ENCODE results near the gene TRUB1.

Gene TRUB1

DNA sequence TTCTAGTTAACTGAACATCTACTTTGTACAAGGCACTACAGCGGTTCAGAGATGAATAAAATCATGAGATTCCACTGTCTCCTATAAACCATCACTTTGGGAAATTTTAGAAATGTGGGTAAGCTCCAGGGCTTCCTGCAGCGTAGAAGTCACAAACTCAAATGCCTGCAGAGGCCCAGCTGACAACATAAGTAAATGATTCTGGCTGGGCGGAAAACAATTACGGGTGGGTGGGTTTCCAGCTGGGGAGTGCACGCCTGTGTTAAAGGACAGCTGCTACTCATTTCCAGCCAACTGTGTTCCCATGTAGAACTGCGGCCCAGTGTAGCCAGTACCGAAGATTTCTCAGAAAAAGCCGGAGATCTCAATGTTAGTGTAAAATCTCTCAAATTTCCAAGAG, 85.7 kb downstream of the TRUB1 start:
- no peak overlapping the region for H3K9ac ChIP-seq
- no peak for TF ChIP-seq Cebpa-rat (IDR thresholded peaks at IDR 0.05)

GRCh38 chr10:115024371-115024770, 86.4 kb downstream of the TRUB1 start:
- no peaks in the 10 kb centered on the region; a peak in 1 of 22 replicates for H3K9me3 ChIP-seq (replicated peaks in 1 of 11)

More for the DNA sequence above, 85.7 kb downstream of the TRUB1 start:
- Histone ChIP-seq H4K20me1 (no peaks in the 10 kb centered on the region), H3K36me3 (no peaks in the 10 kb centered on the region), H3K27me3 (no peaks in the 10 kb centered on the region), H3K4me1 (peaks cover 10 to 57% (median 28%) of the 10 kb centered on the region in 10 experiments), H3K9me3 (replicated peaks in 1 of 11) (no peaks in the 10 kb centered on the region; a peak in 2 of 22 replicates), H3K27ac (peak overlapping the region in 1 of 11 experiments; percentile 54; a peak in 1 of 22 replicates), H3K4me3 (no peak overlapping the region), H3K4me2 (peak overlapping the region in 7 of 11 experiments; percentile 59 to 74 (median 73); a peak in 11 of 22 replicates)

DNA sequence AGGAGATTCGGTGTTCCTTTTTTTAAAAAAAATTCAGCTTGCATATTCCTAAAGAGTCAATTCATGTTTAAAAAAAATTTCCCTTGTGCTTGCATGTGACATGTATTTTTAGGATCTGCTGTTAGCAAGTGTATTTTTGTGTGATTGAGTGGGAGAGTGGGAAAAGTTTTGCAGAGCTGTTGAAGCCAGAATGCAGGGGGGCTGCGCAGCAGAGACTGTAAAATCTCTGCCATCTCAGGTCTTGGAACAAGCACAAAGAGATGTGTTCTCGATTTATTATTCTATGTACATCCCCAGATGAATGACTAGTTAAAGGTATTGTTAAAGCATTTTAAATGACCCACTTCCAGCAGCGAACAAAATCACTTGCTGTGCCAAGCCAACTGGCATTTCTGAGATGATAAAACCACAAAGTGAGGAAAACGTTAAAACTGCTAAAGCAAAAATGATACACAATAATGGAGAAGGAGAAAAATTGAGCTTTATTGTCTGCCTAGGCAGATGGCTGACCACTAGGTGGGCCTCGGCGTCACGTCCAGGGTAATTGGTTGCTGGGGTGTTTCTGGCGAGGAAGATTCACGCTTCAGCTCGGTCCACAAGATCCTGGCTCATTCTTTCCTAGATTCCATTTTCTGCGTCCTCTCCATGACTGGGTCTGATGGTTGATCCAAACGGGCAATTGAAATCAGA, 88.2 kb downstream of the TRUB1 start:
- no peaks in the 10 kb centered on the region for H4K20me1 ChIP-seq
- H3K9ac ChIP-seq: no peak overlapping the region
- H3K27ac ChIP-seq: no peak overlapping the region
- H3K27me3 ChIP-seq: no peaks in the 10 kb centered on the region
- 0 out of 22 replicates have a peak overlapping the region, but pooled peaks of 2 of the 11 experiments have one; percentile 7 to 13 for H3K4me2 ChIP-seq
- no peak for TF ChIP-seq Cebpa-rat (IDR thresholded peaks at IDR 0.05)
- H3K9me3 ChIP-seq (replicated peaks in 1 of 11): no peaks in the 10 kb centered on the region
- no peaks in the 10 kb centered on the region for H3K36me3 ChIP-seq
- H3K4me3 ChIP-seq: no peak overlapping the region
- peaks cover 9 to 40% (median 20%) of the 10 kb centered on the region in 10 experiments for H3K4me1 ChIP-seq

More at GRCh38 chr10:115024371-115024770, 86.4 kb downstream of the TRUB1 start:
- no peaks in the 10 kb centered on the region for H4K20me1 ChIP-seq
- no peak overlapping the region for H3K27ac ChIP-seq
- H3K4me1 ChIP-seq: peaks cover 10 to 51% (median 21%) of the 10 kb centered on the region in 10 experiments
- H3K4me2 ChIP-seq: peak overlapping the region in 2 of 11 experiments; percentile 59 to 70; a peak in 2 of 22 replicates
- no peak overlapping the region for H3K4me3 ChIP-seq
- no peak for TF ChIP-seq Cebpa-rat (IDR thresholded peaks at IDR 0.05)
- H3K9ac ChIP-seq: no peak overlapping the region
- H3K27me3 ChIP-seq: no peaks in the 10 kb centered on the region
- H3K36me3 ChIP-seq: no peaks in the 10 kb centered on the region

- H3K4me2 ChIP-seq: no peak overlapping the region
- no peak overlapping the region for H3K9ac ChIP-seq
- no peaks in the 10 kb centered on the region for H4K20me1 ChIP-seq
- TF ChIP-seq Cebpa-rat (IDR thresholded peaks at IDR 0.05): no peak
- H3K9me3 ChIP-seq (replicated peaks in 1 of 11): no peaks in the 10 kb centered on the region
- no peak overlapping the region for H3K4me3 ChIP-seq
- H3K4me1 ChIP-seq: peaks cover 9 to 36% (median 20%) of the 10 kb centered on the region in 10 experiments
- no peak overlapping the region for H3K27ac ChIP-seq
- H3K27me3 ChIP-seq: no peaks in the 10 kb centered on the region
- no peaks in the 10 kb centered on the region for H3K36me3 ChIP-seq
These were observed 88.7 kb downstream of the TRUB1 start for GRCh38 chr10:115026746-115027140.

Data from BLaER1 treated with 17β-estradiol and CSF1 and Interleukin-3, amounts not matched to agents 10 nM and 100 nM (cell line).